Motor neuron (in vitro differentiated cells): ENCODE results near the gene KNSTRN. TPM values are rescaled to one million over a fixed set of nuclear protein-coding genes. Genes with fewer than 3 reads are reported as not detected.

Experiments used
- ATAC-seq, 8 experiments: fragments of 200-7000 bp; cut with Tn5 transposase; replicated peaks in 6 of 8; 2 replicates each; pipeline ENCODE4 v1.8.0; 2021; ENCODE audit warnings: mild to moderate bottlenecking in 8 of 8, moderate library complexity in 8 of 8
- H3K27ac ChIP-seq, 2 donors: fragments of 250-450 bp; sonication (Bioruptor Pico); 2 replicates each; pipeline ENCODE4 v1.9.0; 2021; ENCODE audit warnings: antibody characterized with exemption in 2 of 2, mild to moderate bottlenecking in 2 of 2, moderate library complexity in 1 of 2
- H3K4me1 ChIP-seq, 2 donors: fragments of 250-450 bp; sonication (Bioruptor Pico); replicated peaks in 1 of 2; 2 replicates each; pipeline ENCODE4 v1.6.1; 2021; ENCODE audit warnings: antibody characterized with exemption in 2 of 2, mild to moderate bottlenecking in 2 of 2, moderate library complexity in 1 of 2
- H3K4me3 ChIP-seq, 5 donors: fragments of 250-450 bp; sonication (Bioruptor Pico); 2 replicates each; pipeline ENCODE4 v1.9.0; 2021; ENCODE audit warnings: antibody characterized with exemption in 5 of 5, mild to moderate bottlenecking in 5 of 5, moderate library complexity in 4 of 5
- WGBS, 10 experiments: fragments of 450-650 bp; shearing (Covaris generic); methylation state at CpG; one replicate each; pipeline ENCODE4 v1.0.0; 2022; 5-methylcytosine and 5-hydroxymethylcytosine counted together
- in situ Hi-C, 9 experiments: fragments of 400-800 bp; cut with MboI; loops; one replicate each; pipeline ENCODE4 v1.15.0; 2021; ENCODE audit warnings: low sequenced_read_pairs in 9 of 9, low pct_unique_long_range_greater_than_20kb in 2 of 9; ENCODE audit not compliant: unreplicated experiment in 9 of 9
- total RNA-seq, 8 experiments: library from RNA; unstranded; fragments of 300-600 nt; gene quantifications; 2 replicates each; pipeline versions ENCODE4 v1.2.3 to v1.2.4, GENCODE V29; 2022

The KNSTRN gene
- total RNA-seq, 8 experiments from 2014 or later = 19.5 to 63.3 (median 29.3) TPM

GRCh38 chr15:40349163-40349562, 33.4 kb upstream of the KNSTRN start:
- in situ Hi-C loops = no loop called here
- WGBS, 10 experiments = 67 to 100% (median 89%) methylated on average over 1 to 3 of the region's 5 CpGs; no CpG with 5 or more reads in 3 of the 10 experiments
- H3K4me1 ChIP-seq = peaks cover 3 to 4% of the 10 kb centered on the region in 2 donors
- no peak for ATAC-seq
- no peak overlapping the region for H3K27ac ChIP-seq
- no peak overlapping the region for H3K4me3 ChIP-seq

- no peak for ATAC-seq
- no peak overlapping the region for H3K27ac ChIP-seq
- in situ Hi-C loops = no loop called here
- no peak overlapping the region for H3K4me3 ChIP-seq
- peaks cover 13 to 14% of the 10 kb centered on the region in 2 donors for H3K4me1 ChIP-seq
- WGBS, 10 experiments = 20 to 100% (median 80%) methylated on average over 1 to 4 of the region's 7 CpGs; no CpG with 5 or more reads in 1 of the 10 experiments
Observed at GRCh38 chr15:40352281-40352901, 30.1 kb upstream of the KNSTRN start.

GRCh38 chr15:40353697-40354096, 28.8 kb upstream of the KNSTRN start:
- no peak overlapping the region for H3K27ac ChIP-seq
- in situ Hi-C loops = no loop called here
- no peak for ATAC-seq
- H3K4me3 ChIP-seq = no peak overlapping the region
- WGBS, 10 experiments = 67 to 80% (median 69%) methylated on average over 1 to 5 of the region's 5 CpGs; no CpG with 5 or more reads in 6 of the 10 experiments
- H3K4me1 ChIP-seq = peaks cover 15 to 16% of the 10 kb centered on the region in 2 donors

- Histone ChIP-seq H3K4me3 (no peak overlapping the region), H3K27ac (no peak overlapping the region), H3K4me1 (peaks cover 15 to 24% of the 10 kb centered on the region in 2 donors)
- in situ Hi-C loops = no loop called here
- ATAC-seq = peak in 4 of 8 experiments; percentile 30 to 65 (median 62)
- WGBS, 10 experiments = 0 to 48% (median 22%) methylated on average over 1 to 4 of the region's 9 CpGs; no CpG with 5 or more reads in 2 of the 10 experiments
Observed at GRCh38 chr15:40354408-40355171, 27.9 kb upstream of the KNSTRN start.

GRCh38 chr15:40355976-40356585, 26.4 kb upstream of the KNSTRN start:
- 80% methylated on average over 2 of the region's 5 CpGs; no CpG with 5 or more reads in 9 of the 10 experiments for WGBS, 10 experiments
- no peak overlapping the region for H3K27ac ChIP-seq
- in situ Hi-C loops = no loop called here
- ATAC-seq = no peak
- no peak overlapping the region for H3K4me3 ChIP-seq
- peaks cover 15 to 24% of the 10 kb centered on the region in 2 donors for H3K4me1 ChIP-seq

- peak overlapping the region; percentile 61 to 87 (median 64) for H3K4me3 ChIP-seq
- peaks cover 15 to 24% of the 10 kb centered on the region in 2 donors for H3K4me1 ChIP-seq
- no peak for ATAC-seq
- no CpG with 5 or more reads among the region's 1 CpG for WGBS, 10 experiments
- in situ Hi-C loops = no loop called here
- H3K27ac ChIP-seq = no peak overlapping the region
Observed at GRCh38 chr15:40357246-40357645, 25.3 kb upstream of the KNSTRN start.

GRCh38 chr15:40357723-40358470, 24.6 kb upstream of the KNSTRN start, which contains the start of gene DISP2:
TSS of gene DISP2 (plus strand) at chr15:40358219. CDS start at chr15:40358322, 103 bp downstream.
- 0 to 5% (median 0%) methylated on average over 2 to 11 of the region's 82 CpGs; no CpG with 5 or more reads in 6 of the 10 experiments for WGBS, 10 experiments
- in situ Hi-C loops = no loop called here
- peak; percentile 86 to 93 (median 92) for ATAC-seq
- Histone ChIP-seq H3K4me3 (peak within 1 kb of the TSS; percentile 61 to 87 (median 64)), H3K27ac (peak within 1 kb of the TSS; percentile 48 to 74), H3K4me1 (peaks cover 15 to 24% of the 10 kb centered on the region in 2 donors)

- Histone ChIP-seq H3K27ac (peak overlapping the region; percentile 48 to 58), H3K4me3 (peak overlapping the region; percentile 61 to 87 (median 64)), H3K4me1 (peaks cover 15 to 24% of the 10 kb centered on the region in 2 donors)
- 20 to 65% (median 53%) methylated on average over 1 to 4 of the region's 31 CpGs; no CpG with 5 or more reads in 7 of the 10 experiments for WGBS, 10 experiments
- in situ Hi-C loops = no loop called here
- ATAC-seq = peak; percentile 7 to 64 (median 52)
Observed at GRCh38 chr15:40358471-40359353, 23.8 kb upstream of the KNSTRN start.

GRCh38 chr15:40360015-40360414, 22.5 kb upstream of the KNSTRN start:
- peaks cover 7 to 15% of the 10 kb centered on the region in 2 donors for H3K4me1 ChIP-seq
- no peak overlapping the region for H3K4me3 ChIP-seq
- H3K27ac ChIP-seq = no peak overlapping the region
- in situ Hi-C loops = no loop called here
- no peak for ATAC-seq
- 33 to 100% (median 70%) methylated on average over 1 to 3 of the region's 4 CpGs; no CpG with 5 or more reads in 3 of the 10 experiments for WGBS, 10 experiments

GRCh38 chr15:40361640-40362039, 20.9 kb upstream of the KNSTRN start:
- 40 to 63% methylated on average over 1 to 2 of the region's 2 CpGs; no CpG with 5 or more reads in 8 of the 10 experiments for WGBS, 10 experiments
- H3K4me1 ChIP-seq = peaks cover 7 to 15% of the 10 kb centered on the region in 2 donors
- no peak for ATAC-seq
- no peak overlapping the region for H3K4me3 ChIP-seq
- in situ Hi-C loops = no loop called here
- H3K27ac ChIP-seq = no peak overlapping the region

- Histone ChIP-seq H3K4me3 (no peak overlapping the region), H3K27ac (no peak overlapping the region), H3K4me1 (peaks cover 0 to 11% of the 10 kb centered on the region in 2 donors)
- WGBS, 10 experiments = 46 to 100% (median 81%) methylated on average over 1 to 4 of the region's 8 CpGs; no CpG with 5 or more reads in 6 of the 10 experiments
- in situ Hi-C loops = no loop called here
- no peak for ATAC-seq
Observed at GRCh38 chr15:40363611-40364010, 18.9 kb upstream of the KNSTRN start.
